Adrenal gland (tissue), 5 donors: ENCODE data around the gene MYO1B.

ENCODE experiments used
- CTCF ChIP-seq, 6 experiments: fragments of 450-650 bp in 4 of 6; fragments of 200-600 bp in 2 of 6; sonication (generic) in 1 of 6; IDR thresholded peaks; 1 replicate in 5 of 6; 2 replicates in 1 of 6; pipeline versions ENCODE4 v1.5.1 to v1.8.0; 2016 to 2021; ENCODE audit warnings: antibody characterized with exemption in 6 of 6, mild to moderate bottlenecking in 2 of 6, moderate library complexity in 1 of 6
- POLR2A ChIP-seq, 2 donors: fragments of 450-650 bp; IDR thresholded peaks; one replicate each; pipeline ENCODE4 v1.6.1; 2017; ENCODE audit warnings: antibody characterized with exemption in 2 of 2, mild to moderate bottlenecking in 2 of 2, moderate library complexity in 1 of 2
- donor health status: DM: no; HTN: no; CAD: no.

GRCh38 chr2:191435141-191435540 lies 189.9 kb downstream of the MYO1B start:
- TF ChIP-seq CTCF (IDR thresholded peaks at IDR 0.05) (no peak), POLR2A (IDR thresholded peaks at IDR 0.05) (no peak)
